Panc1 (cell line): ENCODE results near the gene NCAPD3.

Source experiments
- POLR2AphosphoS5 ChIP-seq: IDR thresholded peaks from 2 replicates; pipeline ENCODE4 v1.6.1; 2012; ENCODE audit warnings: mild to moderate bottlenecking, low read depth, low read length, moderate library complexity
- REST ChIP-seq, 2 experiments: IDR thresholded peaks; 2 replicates each; pipeline ENCODE4 v1.6.1; 2011 to 2012; ENCODE audit warnings: low read depth in 2 of 2, control low read depth in 1 of 2, low read length in 1 of 2, mild to moderate bottlenecking in 1 of 2, moderate library complexity in 1 of 2; ENCODE audit not compliant: insufficient read depth in 1 of 2
- SIN3A ChIP-seq: IDR thresholded peaks from 2 replicates; pipeline ENCODE4 v1.6.1; 2012; ENCODE audit warnings: low read depth, mild to moderate bottlenecking, low read length, moderate library complexity, borderline replicate concordance; ENCODE audit not compliant: insufficient read depth
- TCF7L2 ChIP-seq: IDR thresholded peaks from 2 replicates; pipeline ENCODE4 v1.6.1; 2011; ENCODE audit warnings: mild to moderate bottlenecking, low read depth, low read length, inconsistent platforms
- TF ChIP-seq, protein P1 (sequence below): fragments of 450-650 bp; IDR thresholded peaks from 2 replicates; pipeline ENCODE4 v1.5.1; 2017; ENCODE audit warnings: mild to moderate bottlenecking

DNA sequence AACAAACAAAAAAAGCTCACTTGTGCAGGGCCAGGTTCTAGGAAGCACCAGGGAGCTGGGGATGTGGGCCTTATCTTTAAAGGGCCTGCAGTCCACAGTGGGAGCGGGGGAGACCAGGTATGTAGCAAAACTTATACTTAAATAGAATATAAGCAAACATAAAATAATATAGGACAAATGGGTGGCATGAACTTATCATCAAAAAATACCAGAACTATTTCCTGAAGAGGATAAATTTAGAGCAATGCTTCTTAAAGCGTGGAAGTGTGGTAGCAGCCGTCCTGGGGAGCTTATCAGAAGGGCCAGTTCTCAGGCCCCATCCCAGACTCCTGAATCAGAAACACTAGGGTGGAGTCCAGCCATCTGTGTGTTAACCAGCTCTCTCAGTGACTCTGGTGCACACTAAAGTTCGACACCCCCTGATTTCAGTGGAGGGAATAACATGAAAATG is 10.0 kb upstream of the NCAPD3 start:
- no peak for TF ChIP-seq POLR2AphosphoS5
- TF ChIP-seq, protein P1, sequence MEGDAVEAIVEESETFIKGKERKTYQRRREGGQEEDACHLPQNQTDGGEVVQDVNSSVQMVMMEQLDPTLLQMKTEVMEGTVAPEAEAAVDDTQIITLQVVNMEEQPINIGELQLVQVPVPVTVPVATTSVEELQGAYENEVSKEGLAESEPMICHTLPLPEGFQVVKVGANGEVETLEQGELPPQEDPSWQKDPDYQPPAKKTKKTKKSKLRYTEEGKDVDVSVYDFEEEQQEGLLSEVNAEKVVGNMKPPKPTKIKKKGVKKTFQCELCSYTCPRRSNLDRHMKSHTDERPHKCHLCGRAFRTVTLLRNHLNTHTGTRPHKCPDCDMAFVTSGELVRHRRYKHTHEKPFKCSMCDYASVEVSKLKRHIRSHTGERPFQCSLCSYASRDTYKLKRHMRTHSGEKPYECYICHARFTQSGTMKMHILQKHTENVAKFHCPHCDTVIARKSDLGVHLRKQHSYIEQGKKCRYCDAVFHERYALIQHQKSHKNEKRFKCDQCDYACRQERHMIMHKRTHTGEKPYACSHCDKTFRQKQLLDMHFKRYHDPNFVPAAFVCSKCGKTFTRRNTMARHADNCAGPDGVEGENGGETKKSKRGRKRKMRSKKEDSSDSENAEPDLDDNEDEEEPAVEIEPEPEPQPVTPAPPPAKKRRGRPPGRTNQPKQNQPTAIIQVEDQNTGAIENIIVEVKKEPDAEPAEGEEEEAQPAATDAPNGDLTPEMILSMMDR = no peak
- no peak for TF ChIP-seq SIN3A
- TF ChIP-seq REST (IDR thresholded peaks at IDR 0.05; ENCODE audit: insufficient read depth in 1 of 2, low read depth in 2 of 2, low read length in 1 of 2) = no peak
- no peak for TF ChIP-seq TCF7L2
